Adipocyte (in vitro differentiated cells): ENCODE measurements around the gene DNAAF2.

Experiments used
- DNase-seq: peaks from one replicate; pipeline ENCODE4 v3.0.0-alpha.2; 2015; ENCODE audit warnings: low read depth
- H3K27me3 ChIP-seq: replicated peaks from 2 replicates; pipeline ENCODE4 v1.7.0; 2013; ENCODE audit warnings: mild to moderate bottlenecking, low read length, moderate library complexity; ENCODE audit not compliant: control insufficient read depth, insufficient read depth
- H3K36me3 ChIP-seq: 2 replicates; pipeline ENCODE4 v1.7.0; 2013; ENCODE audit warnings: low read length, mild to moderate bottlenecking, moderate library complexity; ENCODE audit not compliant: control insufficient read depth, insufficient read depth, severe bottlenecking
- H3K4me1 ChIP-seq: 2 replicates; pipeline ENCODE4 v1.7.0; 2013; ENCODE audit warnings: mild to moderate bottlenecking, low read length, moderate library complexity; ENCODE audit not compliant: control insufficient read depth, insufficient read depth
- H3K4me3 ChIP-seq: 2 replicates; pipeline ENCODE4 v1.7.0; 2013; ENCODE audit warnings: mild to moderate bottlenecking, low read length, moderate library complexity
- H3K9ac ChIP-seq: 2 replicates; pipeline ENCODE4 v1.7.0; 2013; ENCODE audit warnings: mild to moderate bottlenecking, low read length, moderate library complexity
- H3K9me3 ChIP-seq: 2 replicates; pipeline ENCODE4 v1.7.0; 2013; ENCODE audit warnings: mild to moderate bottlenecking, low read length, moderate library complexity; ENCODE audit not compliant: control insufficient read depth

The DNAAF2 gene

DNA sequence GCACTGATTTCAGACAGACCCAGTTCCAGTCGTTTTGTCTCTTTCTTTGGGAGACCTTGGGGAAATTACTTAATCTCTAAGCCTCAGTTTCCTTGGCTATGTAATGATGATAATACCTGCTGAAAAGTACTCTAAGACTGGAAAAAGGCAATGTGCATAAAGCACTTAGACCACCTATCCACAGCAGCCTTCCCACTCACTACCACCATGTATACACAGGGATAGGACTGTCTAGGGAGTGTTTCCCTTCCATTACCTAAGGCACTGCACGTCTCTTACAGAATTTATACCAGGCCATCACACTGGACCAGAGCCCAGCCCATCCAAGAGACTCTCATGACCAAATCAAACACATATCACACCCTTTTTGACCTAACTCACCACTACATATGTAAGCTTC, 55.2 kb downstream of the DNAAF2 start:
- no peak overlapping the region for H3K9ac ChIP-seq
- peaks cover 55% of the 10 kb centered on the region for H3K36me3 ChIP-seq
- no peaks in the 10 kb centered on the region for H3K9me3 ChIP-seq
- no peak overlapping the region for H3K4me3 ChIP-seq
- DNase-seq: no peak
- H3K27me3 ChIP-seq: no peaks in the 10 kb centered on the region
- H3K4me1 ChIP-seq: peaks cover 23% of the 10 kb centered on the region

DNA sequence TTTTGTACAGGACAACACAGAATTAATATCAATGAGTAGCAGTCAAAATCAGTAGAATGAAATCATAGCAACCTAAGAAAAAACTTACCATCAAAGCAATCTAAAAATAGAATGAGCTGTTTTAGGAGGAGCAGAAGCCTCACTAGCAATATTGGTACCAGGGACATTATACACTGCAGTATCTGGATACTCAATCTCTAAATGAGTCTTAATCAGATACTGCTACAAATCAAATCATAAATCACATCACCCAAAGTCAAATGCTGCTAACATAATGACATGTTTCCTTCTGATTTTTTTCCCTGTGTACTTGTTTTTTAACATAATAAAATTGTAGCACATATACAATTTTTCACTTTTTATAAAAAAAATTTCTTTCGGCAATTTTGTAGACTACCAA, 56.9 kb downstream of the DNAAF2 start:
- no peaks in the 10 kb centered on the region for H3K9me3 ChIP-seq
- H3K4me1 ChIP-seq: peaks cover 8% of the 10 kb centered on the region
- no peak for DNase-seq
- H3K4me3 ChIP-seq: no peak overlapping the region
- H3K9ac ChIP-seq: no peak overlapping the region
- no peaks in the 10 kb centered on the region for H3K27me3 ChIP-seq
- peaks cover 49% of the 10 kb centered on the region for H3K36me3 ChIP-seq
